ENCODE measurements around the gene PCSK6. TPM values are rescaled to one million over a fixed set of nuclear protein-coding genes. Genes with fewer than 3 reads are reported as not detected.

PCSK6 gene
- total RNA-seq, 4 donors from 2014 or later, result 12.9 to 31.5 (median 23.7) TPM

- no peak for DNase-seq (ENCODE audit: low spot score in 2 of 2)
- TF ChIP-seq CTCF (IDR thresholded peaks at IDR 0.05) (no peak), EP300 (IDR thresholded peaks at IDR 0.05) (no peak), POLR2A (IDR thresholded peaks at IDR 0.05) (no peak), POLR2AphosphoS5 (IDR thresholded peaks at IDR 0.05) (no peak)
These were observed 35.1 kb downstream of the PCSK6 start for GRCh38 chr15:101454365-101454764.

DNA sequence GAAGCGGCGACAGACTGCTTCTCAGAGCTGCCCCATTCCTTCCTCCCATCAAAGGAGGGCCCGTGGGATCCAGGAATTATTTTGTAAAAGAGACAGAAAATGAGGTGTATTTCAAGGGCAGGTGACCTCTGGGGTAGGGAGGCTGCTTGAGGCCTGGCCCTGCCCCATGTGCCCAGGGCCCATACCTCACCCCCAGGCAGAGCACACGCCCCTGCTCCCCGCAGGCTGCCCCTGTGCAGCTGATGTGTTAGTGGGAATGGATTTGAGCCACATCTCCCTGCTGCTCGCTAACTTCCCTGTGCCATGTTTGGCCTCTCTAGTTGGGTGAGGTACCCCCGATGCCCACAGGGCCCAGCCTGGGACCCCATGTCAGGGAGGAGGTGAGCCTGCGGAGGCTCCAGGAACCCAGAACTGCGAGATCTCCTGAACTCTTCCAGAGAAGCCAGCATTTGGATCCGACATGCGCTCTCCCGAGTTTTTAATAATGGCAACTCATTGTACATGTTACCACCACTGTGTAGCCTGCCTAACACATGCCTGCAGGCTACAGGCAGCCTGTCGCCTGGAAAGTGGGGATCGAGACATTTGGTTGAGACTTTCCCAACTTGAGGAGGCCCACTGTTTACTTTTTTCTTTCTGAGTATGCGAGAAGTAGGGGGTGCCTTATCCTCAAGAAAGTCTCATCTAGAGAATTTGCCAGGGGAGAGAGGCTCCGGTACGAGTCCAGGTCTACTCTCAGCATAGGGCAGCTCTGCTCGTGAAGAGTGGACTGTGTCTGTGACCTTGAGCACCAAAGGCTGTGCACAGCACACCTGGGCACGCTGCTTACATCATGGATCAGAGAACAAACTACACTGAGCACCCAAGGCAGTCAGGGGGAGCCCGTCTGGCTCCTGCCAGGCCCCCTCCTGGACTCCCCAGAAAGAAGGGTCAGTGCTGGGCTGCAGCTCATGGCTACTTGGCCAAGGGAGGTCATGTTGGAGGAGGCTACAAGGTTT, 36.1 kb downstream of the PCSK6 start:
- H3K27ac ChIP-seq, result no peak overlapping the region
- no peaks in the 10 kb centered on the region for H3K27me3 ChIP-seq
- H3K36me3 ChIP-seq, result no peaks in the 10 kb centered on the region
- no peak overlapping the region for H3K4me3 ChIP-seq
- TF ChIP-seq EP300 (IDR thresholded peaks at IDR 0.05) (no peak), CTCF (IDR thresholded peaks at IDR 0.05) (no peak), POLR2A (IDR thresholded peaks at IDR 0.05) (no peak), POLR2AphosphoS5 (IDR thresholded peaks at IDR 0.05) (no peak)
- peaks cover 25% of the 10 kb centered on the region for H3K4me1 ChIP-seq
- no peaks in the 10 kb centered on the region for H3K9me3 ChIP-seq
- DNase-seq (ENCODE audit: low spot score in 2 of 2), result no peak
- 98% methylated on average over 18 of the region's 20 CpGs for WGBS

More at GRCh38 chr15:101454365-101454764, 35.1 kb downstream of the PCSK6 start:
- no peaks in the 10 kb centered on the region for H3K36me3 ChIP-seq
- H3K27ac ChIP-seq, result no peak overlapping the region
- H3K27me3 ChIP-seq, result no peaks in the 10 kb centered on the region
- H3K9me3 ChIP-seq, result no peaks in the 10 kb centered on the region
- 86% methylated on average over 8 of the region's 8 CpGs for WGBS
- peaks cover 25% of the 10 kb centered on the region for H3K4me1 ChIP-seq
- no peak overlapping the region for H3K4me3 ChIP-seq

GRCh38 chr15:101452572-101452971, 36.9 kb downstream of the PCSK6 start:
- Histone ChIP-seq H3K36me3 (no peaks in the 10 kb centered on the region), H3K4me1 (peaks cover 25% of the 10 kb centered on the region), H3K27me3 (no peaks in the 10 kb centered on the region), H3K9me3 (no peaks in the 10 kb centered on the region), H3K4me3 (no peak overlapping the region), H3K27ac (no peak overlapping the region)
- WGBS, result 86% methylated on average over 11 of the region's 11 CpGs
- TF ChIP-seq EP300 (IDR thresholded peaks at IDR 0.05) (no peak), POLR2A (IDR thresholded peaks at IDR 0.05) (no peak), POLR2AphosphoS5 (IDR thresholded peaks at IDR 0.05) (no peak), CTCF (IDR thresholded peaks at IDR 0.05) (no peak)
- DNase-seq (ENCODE audit: low spot score in 2 of 2), result no peak

GRCh38 chr15:101451846-101452245, 37.7 kb downstream of the PCSK6 start:
- no peaks in the 10 kb centered on the region for H3K27me3 ChIP-seq
- H3K9me3 ChIP-seq, result no peaks in the 10 kb centered on the region
- TF ChIP-seq POLR2AphosphoS5 (IDR thresholded peaks at IDR 0.05) (no peak), POLR2A (IDR thresholded peaks at IDR 0.05) (no peak), CTCF (IDR thresholded peaks at IDR 0.05) (no peak), EP300 (IDR thresholded peaks at IDR 0.05) (no peak)
- peak overlapping the region; percentile 48 for H3K27ac ChIP-seq
- H3K36me3 ChIP-seq, result no peaks in the 10 kb centered on the region
- H3K4me1 ChIP-seq, result peaks cover 25% of the 10 kb centered on the region
- H3K4me3 ChIP-seq, result no peak overlapping the region
- DNase-seq (ENCODE audit: low spot score in 2 of 2), result no peak
- 62% methylated on average over 3 of the region's 3 CpGs for WGBS

DNA sequence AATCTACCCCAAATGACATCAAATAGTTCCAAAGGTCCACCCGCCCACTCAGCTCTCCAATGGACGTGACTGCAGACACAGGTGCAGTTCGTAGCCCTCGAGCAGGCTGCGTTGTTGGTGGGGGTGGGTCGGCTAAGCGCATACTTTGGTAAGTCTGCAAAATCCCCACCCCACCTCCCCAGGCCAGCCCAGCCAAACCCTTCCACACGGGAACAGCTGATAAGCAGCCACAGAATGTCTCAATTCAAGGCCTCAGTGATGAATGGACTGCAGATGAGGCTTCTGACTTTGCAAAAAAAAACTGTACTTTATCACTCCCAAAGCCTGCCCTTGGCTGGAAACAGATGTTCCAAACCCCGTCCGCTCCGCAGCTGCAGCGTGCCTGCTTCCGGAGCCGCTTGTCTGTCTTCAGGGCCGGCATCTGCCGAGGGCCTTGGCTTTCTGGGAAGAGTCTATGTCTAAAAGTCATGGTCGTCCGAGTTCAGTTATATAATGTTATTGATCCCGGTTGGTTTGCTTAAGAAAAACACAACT, 38.2 kb downstream of the PCSK6 start:
- Histone ChIP-seq H3K36me3 (no peaks in the 10 kb centered on the region), H3K4me3 (no peak overlapping the region), H3K27ac (peak overlapping the region; percentile 48), H3K9me3 (no peaks in the 10 kb centered on the region), H3K27me3 (no peaks in the 10 kb centered on the region), H3K4me1 (peaks cover 24% of the 10 kb centered on the region)
- peak in 1 of 2 donors; percentile 82 for DNase-seq (ENCODE audit: low spot score in 2 of 2)
- WGBS, result 45% methylated on average over 19 of the region's 19 CpGs
- TF ChIP-seq POLR2A (IDR thresholded peaks at IDR 0.05) (no peak), CTCF (IDR thresholded peaks at IDR 0.05) (no peak), POLR2AphosphoS5 (IDR thresholded peaks at IDR 0.05) (no peak)
